GM12878 (cell line): ENCODE data around the gene CCDC61.

Experiments used
- EZH2 ChIP-seq: IDR thresholded peaks from 2 replicates; pipeline ENCODE4 v1.6.1; 2012; ENCODE audit warnings: low read depth, mild to moderate bottlenecking, control low read depth, inconsistent platforms, low read length, borderline replicate concordance; ENCODE audit not compliant: control insufficient read depth
- TF ChIP-seq, protein P1 (sequence below): IDR thresholded peaks from 2 replicates; pipeline ENCODE4 v1.6.1; 2011; ENCODE audit warnings: mild to moderate bottlenecking, low read depth, low read length, moderate library complexity; ENCODE audit not compliant: insufficient replicate concordance

DNA sequence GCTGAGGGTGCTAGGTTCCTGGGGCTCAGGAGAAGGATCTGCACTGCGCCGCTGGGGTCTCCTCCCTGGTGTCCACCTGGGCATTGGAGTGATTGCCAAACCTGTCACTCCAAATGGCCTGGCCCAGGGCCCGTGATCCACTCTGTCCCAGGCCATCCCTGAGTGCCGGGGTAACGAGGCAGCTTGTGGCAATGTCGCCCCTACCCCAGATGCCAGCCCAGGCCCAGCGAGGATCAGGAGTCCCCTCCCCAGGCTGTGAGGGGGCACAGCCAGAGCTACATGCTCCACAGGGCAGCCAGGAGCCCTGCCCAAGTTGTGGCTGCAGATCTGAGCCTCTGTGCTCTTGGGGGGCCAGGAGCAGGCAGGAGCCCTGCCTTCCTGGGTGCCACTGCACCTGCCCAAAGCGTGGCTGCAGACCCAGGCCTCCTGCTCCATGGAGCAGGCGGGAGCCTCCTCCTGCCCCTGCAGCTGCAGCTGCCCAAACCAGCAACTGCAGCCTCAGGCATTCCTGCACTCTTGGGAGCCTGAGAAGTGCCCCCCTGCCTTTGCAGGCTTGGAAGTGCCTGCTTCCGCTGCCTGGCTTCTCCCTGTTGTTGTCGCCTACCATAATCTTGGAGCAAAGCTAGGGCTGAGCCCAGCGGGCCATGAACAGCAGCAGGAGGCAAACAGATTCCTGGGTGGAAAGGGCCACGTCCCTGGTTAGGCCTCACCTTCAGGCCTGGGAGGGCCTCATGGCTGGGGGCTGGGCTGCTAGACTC is 40.9 kb downstream of the CCDC61 start:
- TF ChIP-seq EZH2 = no peak
- TF ChIP-seq, protein P1, sequence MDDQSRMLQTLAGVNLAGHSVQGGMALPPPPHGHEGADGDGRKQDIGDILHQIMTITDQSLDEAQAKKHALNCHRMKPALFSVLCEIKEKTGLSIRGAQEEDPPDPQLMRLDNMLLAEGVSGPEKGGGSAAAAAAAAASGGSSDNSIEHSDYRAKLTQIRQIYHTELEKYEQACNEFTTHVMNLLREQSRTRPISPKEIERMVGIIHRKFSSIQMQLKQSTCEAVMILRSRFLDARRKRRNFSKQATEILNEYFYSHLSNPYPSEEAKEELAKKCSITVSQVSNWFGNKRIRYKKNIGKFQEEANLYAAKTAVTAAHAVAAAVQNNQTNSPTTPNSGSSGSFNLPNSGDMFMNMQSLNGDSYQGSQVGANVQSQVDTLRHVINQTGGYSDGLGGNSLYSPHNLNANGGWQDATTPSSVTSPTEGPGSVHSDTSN = no peak
